C4-2B (cell line): ENCODE data around the gene MCOLN1.
"Not testable (repeated sequence)": the region's sequence is repeated elsewhere in the genome, so short reads cannot be mapped to it uniquely, and the experiment has no call there.

Source experiments
- H3K27ac ChIP-seq: fragments of 450-650 bp; 2 replicates; pipeline ENCODE4 v1.5.1; 2017
- CTCF ChIP-seq: fragments of 450-650 bp; conservative IDR thresholded peaks from 2 replicates; pipeline ENCODE4 v1.5.1; 2017; ENCODE audit warnings: mild to moderate bottlenecking
- ZFX ChIP-seq: fragments of 450-650 bp; IDR thresholded peaks from 2 replicates; pipeline ENCODE4 v1.6.1; 2017

Gene MCOLN1

GRCh38 chr19:7570761-7571160 lies 48.3 kb downstream of the MCOLN1 start:
- no peak overlapping the region for H3K27ac ChIP-seq
- no peak for TF ChIP-seq CTCF
- TF ChIP-seq ZFX: no peak

- TF ChIP-seq CTCF (no peak), ZFX (no peak)
- no peak overlapping the region for H3K27ac ChIP-seq
These were observed 53.1 kb downstream of the MCOLN1 start for GRCh38 chr19:7575434-7576040.

GRCh38 chr19:7577422-7577821 lies 55.0 kb downstream of the MCOLN1 start:
- not testable (repeated sequence) for H3K27ac ChIP-seq

GRCh38 chr19:7578127-7578526 lies 55.7 kb downstream of the MCOLN1 start:
- H3K27ac ChIP-seq: no peak overlapping the region
- TF ChIP-seq ZFX (no peak), CTCF (no peak)

- TF ChIP-seq CTCF (no peak), ZFX (no peak)
- H3K27ac ChIP-seq: no peak overlapping the region
These were observed 56.8 kb downstream of the MCOLN1 start for GRCh38 chr19:7579182-7579581.

GRCh38 chr19:7582446-7582845 lies 60.0 kb downstream of the MCOLN1 start:
- TF ChIP-seq CTCF: no peak
- no peak for TF ChIP-seq ZFX
- H3K27ac ChIP-seq: no peak overlapping the region
